Measurements from ENCODE around the gene STAT4. TPM values are rescaled to one million over a fixed set of nuclear protein-coding genes. Genes with fewer than 3 reads are reported as not detected.
A peak's percentile ranks its signal among the peaks of the same experiment; 100 is the strongest.

STAT4 gene
- total RNA-seq, 1 donor from 2014 or later, result 1.0 TPM

DNA sequence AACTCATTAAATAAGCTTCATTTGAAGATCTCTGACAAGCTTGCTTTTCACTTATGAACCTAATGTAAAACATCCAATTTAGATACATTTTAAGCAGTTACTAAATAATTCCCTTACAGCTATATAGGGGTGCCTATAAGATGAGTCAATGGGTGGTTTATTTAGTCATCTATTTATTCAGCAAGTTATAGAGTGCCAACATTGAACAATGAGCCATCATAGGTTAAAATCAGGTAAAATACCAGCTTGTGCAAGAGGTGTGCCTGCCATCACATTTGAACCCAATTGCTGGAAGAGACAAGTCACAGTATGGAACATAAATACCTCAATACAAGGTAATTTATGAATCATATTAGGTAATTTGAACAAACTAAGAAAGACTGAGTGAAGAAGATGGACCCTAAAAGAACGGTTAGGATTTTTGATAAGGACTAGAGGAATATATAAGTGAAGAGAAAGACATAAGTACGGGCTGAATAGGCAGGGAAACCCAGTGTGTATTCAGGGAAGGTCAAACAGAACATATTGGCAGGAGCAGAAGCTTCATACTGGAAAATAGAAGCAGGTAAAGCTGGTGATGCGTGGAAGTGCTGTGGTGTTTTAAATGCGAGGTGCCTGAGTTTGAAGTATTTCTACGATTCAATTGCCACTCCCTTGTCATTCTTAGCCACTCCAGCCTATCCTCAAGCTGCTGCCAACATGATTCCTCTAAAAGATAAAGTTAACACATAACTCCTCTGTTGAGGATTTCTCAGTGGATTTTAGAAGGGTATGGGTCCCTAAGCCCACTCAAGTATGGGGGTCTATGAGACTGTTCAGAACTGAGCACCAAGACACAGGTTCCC, 18.9 kb upstream of the STAT4 start:
- Mint-ChIP-seq H3K36me3 (ENCODE audit: low read depth) (no peaks in the 10 kb centered on the region), H3K4me3 (no peak overlapping the region), H3K9me3 (no peaks in the 10 kb centered on the region), H3K27ac (ENCODE audit: unreplicated experiment) (no peak overlapping the region), H3K4me1 (peaks cover 43% of the 10 kb centered on the region), H3K27me3 (ENCODE audit: low read depth) (no peaks in the 10 kb centered on the region)
- DNase-seq (ENCODE audit: low read depth, low spot score), result no peak
- TF ChIP-seq, protein P1, sequence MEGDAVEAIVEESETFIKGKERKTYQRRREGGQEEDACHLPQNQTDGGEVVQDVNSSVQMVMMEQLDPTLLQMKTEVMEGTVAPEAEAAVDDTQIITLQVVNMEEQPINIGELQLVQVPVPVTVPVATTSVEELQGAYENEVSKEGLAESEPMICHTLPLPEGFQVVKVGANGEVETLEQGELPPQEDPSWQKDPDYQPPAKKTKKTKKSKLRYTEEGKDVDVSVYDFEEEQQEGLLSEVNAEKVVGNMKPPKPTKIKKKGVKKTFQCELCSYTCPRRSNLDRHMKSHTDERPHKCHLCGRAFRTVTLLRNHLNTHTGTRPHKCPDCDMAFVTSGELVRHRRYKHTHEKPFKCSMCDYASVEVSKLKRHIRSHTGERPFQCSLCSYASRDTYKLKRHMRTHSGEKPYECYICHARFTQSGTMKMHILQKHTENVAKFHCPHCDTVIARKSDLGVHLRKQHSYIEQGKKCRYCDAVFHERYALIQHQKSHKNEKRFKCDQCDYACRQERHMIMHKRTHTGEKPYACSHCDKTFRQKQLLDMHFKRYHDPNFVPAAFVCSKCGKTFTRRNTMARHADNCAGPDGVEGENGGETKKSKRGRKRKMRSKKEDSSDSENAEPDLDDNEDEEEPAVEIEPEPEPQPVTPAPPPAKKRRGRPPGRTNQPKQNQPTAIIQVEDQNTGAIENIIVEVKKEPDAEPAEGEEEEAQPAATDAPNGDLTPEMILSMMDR (conservative IDR thresholded peaks at IDR 0.05), result no peak

- Mint-ChIP-seq H3K36me3 (ENCODE audit: low read depth) (no peaks in the 10 kb centered on the region), H3K4me3 (no peak overlapping the region), H3K27ac (ENCODE audit: unreplicated experiment) (no peak overlapping the region), H3K4me1 (peaks cover 33% of the 10 kb centered on the region), H3K27me3 (ENCODE audit: low read depth) (no peaks in the 10 kb centered on the region), H3K9me3 (no peaks in the 10 kb centered on the region)
- TF ChIP-seq, protein P1 (conservative IDR thresholded peaks at IDR 0.05), result no peak
- DNase-seq (ENCODE audit: low read depth, low spot score), result no peak
Observed at GRCh38 chr2:191167766-191168165, 17.0 kb upstream of the STAT4 start.

GRCh38 chr2:191166756-191167445, 16.1 kb upstream of the STAT4 start:
- Mint-ChIP-seq H3K4me1 (peaks cover 24% of the 10 kb centered on the region), H3K9me3 (no peaks in the 10 kb centered on the region), H3K27ac (ENCODE audit: unreplicated experiment) (no peak overlapping the region), H3K27me3 (ENCODE audit: low read depth) (no peaks in the 10 kb centered on the region), H3K4me3 (no peak overlapping the region), H3K36me3 (ENCODE audit: low read depth) (no peaks in the 10 kb centered on the region)
- DNase-seq (ENCODE audit: low read depth, low spot score), result no peak
- TF ChIP-seq, protein P1 (conservative IDR thresholded peaks at IDR 0.05), result no peak

DNA sequence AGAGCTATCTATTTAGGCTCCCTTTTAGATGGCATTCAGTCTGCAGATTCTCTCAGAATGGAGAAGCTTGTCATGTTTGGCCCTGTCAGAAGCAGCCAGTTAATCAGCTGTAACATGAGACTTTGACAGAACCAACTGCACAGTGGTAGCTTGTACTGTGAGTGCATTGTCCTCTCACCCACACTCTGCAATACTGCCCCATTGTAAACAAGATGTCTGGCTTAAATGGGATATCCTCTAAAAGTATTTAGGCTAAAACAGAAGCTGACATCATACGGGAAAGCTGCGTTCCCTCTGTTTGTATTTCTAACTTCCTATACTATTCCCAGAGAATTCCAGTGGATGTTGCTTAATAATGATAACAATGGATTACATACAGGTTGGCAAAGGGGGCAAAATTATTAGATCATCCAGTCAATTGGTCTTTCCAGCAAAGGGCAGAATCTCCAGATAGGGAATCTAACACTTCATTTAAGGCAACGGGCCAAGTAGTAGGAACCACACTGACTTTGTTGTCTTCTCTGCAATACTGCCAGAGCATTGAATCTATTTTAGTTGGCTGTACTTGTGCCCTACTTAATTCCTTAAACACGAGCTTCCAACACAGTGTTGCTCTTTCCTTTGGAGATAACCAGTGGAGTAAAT, 15.4 kb upstream of the STAT4 start:
- no peak overlapping the region for H3K4me3 Mint-ChIP-seq
- no peaks in the 10 kb centered on the region for H3K27me3 Mint-ChIP-seq (ENCODE audit: low read depth)
- H3K27ac Mint-ChIP-seq (ENCODE audit: unreplicated experiment), result no peak overlapping the region
- no peaks in the 10 kb centered on the region for H3K9me3 Mint-ChIP-seq
- H3K4me1 Mint-ChIP-seq, result peaks cover 18% of the 10 kb centered on the region
- TF ChIP-seq, protein P1 (conservative IDR thresholded peaks at IDR 0.05), result no peak
- no peak for DNase-seq (ENCODE audit: low read depth, low spot score)
- no peaks in the 10 kb centered on the region for H3K36me3 Mint-ChIP-seq (ENCODE audit: low read depth)

- no peak for DNase-seq (ENCODE audit: low read depth, low spot score)
- TF ChIP-seq, protein P1 (conservative IDR thresholded peaks at IDR 0.05), result peak; percentile 78
- Mint-ChIP-seq H3K4me1 (peaks cover 15% of the 10 kb centered on the region), H3K27ac (ENCODE audit: unreplicated experiment) (no peak overlapping the region), H3K36me3 (ENCODE audit: low read depth) (no peaks in the 10 kb centered on the region), H3K9me3 (no peaks in the 10 kb centered on the region), H3K27me3 (ENCODE audit: low read depth) (no peaks in the 10 kb centered on the region), H3K4me3 (no peak overlapping the region)
Observed at GRCh38 chr2:191165176-191165643, 14.4 kb upstream of the STAT4 start.

Data from neural crest cell (in vitro differentiated cells).